Right cardiac atrium (tissue), 5 donors: Measurements from ENCODE around the gene SLC7A5. TPM values are rescaled to one million over a fixed set of nuclear protein-coding genes. Genes with fewer than 3 reads are reported as not detected.
"Not testable (repeated sequence)": the region's sequence is repeated elsewhere in the genome, so short reads cannot be mapped to it uniquely, and the experiment has no call there.

Experiments
- ATAC-seq, 2 donors: fragments of 200-7000 bp; cut with Tn5 transposase; one replicate each; pipeline versions ENCODE4 v1.8.0 to v1.9.1; 2020; ENCODE audit warnings: moderate library complexity in 2 of 2, mild to moderate bottlenecking in 1 of 2
- DNase-seq, 3 donors: peaks; one replicate each; pipeline ENCODE4 v3.0.0-alpha.2; 2020
- H3K27ac ChIP-seq: one replicate; pipeline ENCODE4 v1.5.1; 2013; ENCODE audit warnings: mild to moderate bottlenecking, low read length, control low read depth, moderate library complexity
- H3K27me3 ChIP-seq: one replicate; pipeline ENCODE4 v1.6.1; 2013; ENCODE audit not compliant: control insufficient read depth, insufficient read depth
- H3K4me1 ChIP-seq: one replicate; pipeline ENCODE4 v1.6.1; 2013; ENCODE audit warnings: low read length; ENCODE audit not compliant: control insufficient read depth, insufficient read depth
- H3K4me3 ChIP-seq: one replicate; pipeline ENCODE4 v1.5.1; 2013; ENCODE audit warnings: low read length, control low read depth
- H3K9me3 ChIP-seq: one replicate; pipeline ENCODE4 v1.6.1; 2013; ENCODE audit warnings: low read length; ENCODE audit not compliant: control insufficient read depth
- WGBS: extraction: QIAGEN DNeasy Blood & Tissue Kit; methylation state at CpG from one replicate; pipeline ENCODE4 v1.1.7; 2013; 5-methylcytosine and 5-hydroxymethylcytosine counted together
- intact Hi-C, 4 donors: fragments of 100-400 bp; cut with DNase I; formaldehyde crosslinking; loops; one replicate each; pipeline versions ENCODE4 v1.11.0 to v1.14.0; 2022 to 2023
- polyA plus RNA-seq: library from polyadenylated mRNA; stranded (reverse); fragments of 200-250 nt; gene quantifications from one replicate; pipeline ENCODE4 v1.2.3, GENCODE V29; 2013
- total RNA-seq, 4 donors: library from RNA; stranded (reverse); fragmentation: NEBNext Ultra II Directional; extraction: Animal tissue kit (Norgen Biotek cat#: 25700); gene quantifications; one replicate each; pipeline ENCODE4 v1.2.1, GENCODE V29; 2021
- donor health status: healthy with polysubstance abuse.
- donor health status: DM: no; HTN: yes; CAD: no.
- donor health status: DM: no; HTN: no; CAD: no.
- donor health status: DM: no; HTN: yes; CAD: no; lungs with severe emphysema.
- donor health status: DM: yes; HTN: yes; CAD: no.

The SLC7A5 gene
- total and polyA plus RNA-seq, 5 donors, result 6.6 to 23.3 (median 11.4) TPM

- intact Hi-C loops, result no loop called here
- WGBS, result 62% methylated on average over 38 of the region's 38 CpGs
Measured at GRCh38 chr16:87822108-87822970, 47.0 kb downstream of the SLC7A5 start.

DNA sequence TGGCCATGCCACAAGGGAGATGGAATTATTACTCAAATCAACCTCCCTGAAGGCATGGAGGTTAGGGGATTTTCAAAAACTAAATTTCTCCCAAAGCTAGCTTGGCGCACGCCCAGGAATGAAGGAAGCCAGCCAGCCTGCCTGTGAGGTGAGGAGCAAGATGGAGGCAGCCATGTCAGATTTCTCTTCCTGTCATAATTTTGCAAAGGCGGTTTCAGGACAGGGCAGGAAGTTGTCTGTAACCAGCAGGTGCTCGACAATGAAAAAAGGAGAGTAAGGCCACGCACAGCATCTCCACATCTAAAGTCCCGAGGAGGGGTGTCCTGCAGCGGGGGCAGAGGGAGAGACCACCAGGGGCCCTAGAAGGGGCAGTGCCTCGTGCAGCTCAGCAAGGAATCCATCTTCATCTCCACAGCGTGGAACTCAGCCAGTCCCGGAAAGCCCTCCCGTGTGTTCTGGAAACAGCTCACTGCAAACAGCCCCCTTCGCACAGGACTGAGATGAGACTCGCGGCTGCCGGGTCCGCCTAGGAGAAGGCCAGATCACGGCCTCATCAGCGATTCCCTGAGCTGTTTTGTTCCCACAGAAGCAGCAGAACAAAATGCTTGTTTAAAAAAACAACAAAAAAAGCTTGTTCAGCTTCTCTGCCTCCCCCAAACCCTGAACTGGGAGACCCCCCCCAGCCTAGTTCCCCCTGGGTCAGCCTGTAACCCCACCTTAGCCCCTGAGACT lies 47.8 kb downstream of the SLC7A5 start:
- WGBS, result 49% methylated on average over 18 of the region's 18 CpGs
- DNase-seq, result peak in 1 of 3 donors; percentile 13
- no peak for ATAC-seq
- no peaks in the 10 kb centered on the region for H3K27me3 ChIP-seq
- no peaks in the 10 kb centered on the region for H3K9me3 ChIP-seq
- no peak overlapping the region for H3K4me3 ChIP-seq
- H3K27ac ChIP-seq, result no peak overlapping the region
- intact Hi-C loops, result no loop called here
- no peaks in the 10 kb centered on the region for H3K4me1 ChIP-seq

More at GRCh38 chr16:87822108-87822970, 47.0 kb downstream of the SLC7A5 start:
- Histone ChIP-seq H3K27me3 (no peaks in the 10 kb centered on the region), H3K4me1 (no peaks in the 10 kb centered on the region), H3K4me3 (no peak overlapping the region), H3K9me3 (no peaks in the 10 kb centered on the region), H3K27ac (no peak overlapping the region)
- DNase-seq (peak in 1 of 3 donors; percentile 27), ATAC-seq (no peak)

GRCh38 chr16:87819983-87820382 lies 49.3 kb downstream of the SLC7A5 start:
- no peak overlapping the region for H3K27ac ChIP-seq
- DNase-seq, result no peak
- no peaks in the 10 kb centered on the region for H3K27me3 ChIP-seq
- H3K9me3 ChIP-seq, result no peaks in the 10 kb centered on the region
- no peaks in the 10 kb centered on the region for H3K4me1 ChIP-seq
- intact Hi-C loops, result no loop called here
- WGBS, result 87% methylated on average over 17 of the region's 17 CpGs
- no peak overlapping the region for H3K4me3 ChIP-seq
- no peak for ATAC-seq

- Histone ChIP-seq H3K4me3 (no peak overlapping the region), H3K9me3 (no peaks in the 10 kb centered on the region), H3K27me3 (no peaks in the 10 kb centered on the region), H3K27ac (no peak overlapping the region), H3K4me1 (no peaks in the 10 kb centered on the region)
- ATAC-seq, result no peak
- no peak for DNase-seq
- WGBS, result 82% methylated on average over 15 of the region's 15 CpGs
- intact Hi-C loops, result no loop called here
Measured at GRCh38 chr16:87819282-87819681, 50.0 kb downstream of the SLC7A5 start.

DNA sequence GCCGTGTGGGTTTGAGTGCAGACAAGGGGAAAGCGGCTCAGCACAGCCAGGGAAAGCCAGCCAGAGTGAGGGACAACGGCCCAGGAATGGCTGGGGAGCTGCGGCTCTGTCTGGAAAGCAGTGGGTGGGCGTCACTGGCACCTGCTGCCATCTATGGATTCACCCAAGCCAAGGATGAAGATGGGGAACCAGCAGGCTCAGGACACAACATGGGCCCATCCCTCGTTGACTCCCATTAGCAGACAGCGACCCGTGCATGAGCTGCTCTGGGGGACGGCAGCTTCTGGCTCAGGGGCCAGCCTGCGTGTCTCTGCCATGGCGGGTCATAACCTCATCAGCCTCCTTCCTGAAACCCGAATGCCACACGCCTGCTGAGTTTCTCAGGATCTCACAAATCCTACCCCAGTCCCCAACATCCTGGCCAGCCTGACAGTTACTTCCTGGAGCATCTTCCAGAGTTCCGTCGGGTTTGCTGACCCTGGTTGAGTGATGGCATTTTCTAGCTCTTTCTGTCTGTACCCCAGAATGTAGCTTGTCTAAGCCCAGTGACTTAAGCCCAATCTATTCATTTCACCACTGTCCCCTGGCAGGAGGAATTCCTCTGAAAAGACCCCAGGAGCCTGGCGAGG lies 50.7 kb downstream of the SLC7A5 start:
- Histone ChIP-seq H3K4me1 (no peaks in the 10 kb centered on the region), H3K27me3 (no peaks in the 10 kb centered on the region), H3K27ac (no peak overlapping the region), H3K9me3 (no peaks in the 10 kb centered on the region), H3K4me3 (no peak overlapping the region)
- DNase-seq, result peak in 1 of 3 donors; percentile 26
- intact Hi-C loops, result no loop called here
- ATAC-seq, result no peak
- 87% methylated on average over 16 of the region's 16 CpGs for WGBS

- DNase-seq (peak in 1 of 3 donors; percentile 8), ATAC-seq (no peak)
- H3K4me1 ChIP-seq, result no peaks in the 10 kb centered on the region
- no peak overlapping the region for H3K4me3 ChIP-seq
- no peak overlapping the region for H3K27ac ChIP-seq
- WGBS, result 96% methylated on average over 8 of the region's 8 CpGs
- H3K9me3 ChIP-seq, result no peaks in the 10 kb centered on the region
- intact Hi-C loops, result no loop called here
- H3K27me3 ChIP-seq, result no peaks in the 10 kb centered on the region
Measured at GRCh38 chr16:87817910-87818309, 51.4 kb downstream of the SLC7A5 start.

- WGBS, result 89% methylated on average over 7 of the region's 7 CpGs
- ATAC-seq, H3K27ac ChIP-seq, H3K4me3 ChIP-seq, intact Hi-C loops, DNase-seq, H3K9me3 ChIP-seq, H3K27me3 ChIP-seq, H3K4me1 ChIP-seq: not testable (repeated sequence)
Measured at GRCh38 chr16:87817370-87817769, 51.9 kb downstream of the SLC7A5 start.

GRCh38 chr16:87816507-87817100 lies 52.7 kb downstream of the SLC7A5 start:
- intact Hi-C loops, result no loop called here
- no peak overlapping the region for H3K27ac ChIP-seq
- H3K4me3 ChIP-seq, result no peak overlapping the region
- peak in 1 of 3 donors; percentile 14 for DNase-seq
- H3K9me3 ChIP-seq, result no peaks in the 10 kb centered on the region
- ATAC-seq, result no peak
- no peaks in the 10 kb centered on the region for H3K27me3 ChIP-seq
- H3K4me1 ChIP-seq, result no peaks in the 10 kb centered on the region
- 74% methylated on average over 11 of the region's 11 CpGs for WGBS

- H3K27ac ChIP-seq, result no peak overlapping the region
- peak in 1 of 2 donors; percentile 23 for ATAC-seq
- H3K4me1 ChIP-seq, result no peaks in the 10 kb centered on the region
- no peaks in the 10 kb centered on the region for H3K9me3 ChIP-seq
- peak in 1 of 3 donors; percentile 29 for DNase-seq
- no peak overlapping the region for H3K4me3 ChIP-seq
- intact Hi-C loops, result no loop called here
- WGBS, result 63% methylated on average over 5 of the region's 5 CpGs
- no peaks in the 10 kb centered on the region for H3K27me3 ChIP-seq
Measured at GRCh38 chr16:87815567-87815966, 53.7 kb downstream of the SLC7A5 start.

- DNase-seq (peak in 1 of 3 donors; percentile 11), ATAC-seq (no peak)
- Histone ChIP-seq H3K9me3 (no peaks in the 10 kb centered on the region), H3K27ac (no peak overlapping the region), H3K4me1 (no peaks in the 10 kb centered on the region), H3K4me3 (no peak overlapping the region), H3K27me3 (no peaks in the 10 kb centered on the region)
- 25% methylated on average over 10 of the region's 10 CpGs for WGBS
- intact Hi-C loops, result no loop called here
Measured at GRCh38 chr16:87812200-87812656, 57.1 kb downstream of the SLC7A5 start.
